HCT116 (cell line): ENCODE data around the gene SLC31A1. TPM values are rescaled to one million over a fixed set of nuclear protein-coding genes. Genes with fewer than 3 reads are reported as not detected.
"Not testable (repeated sequence)": the region's sequence is repeated elsewhere in the genome, so short reads cannot be mapped to it uniquely, and the experiment has no call there.

Experiments
- ATAC-seq: fragments of 200-7000 bp; cut with Tn5 transposase; 2 replicates; pipeline ENCODE4 v1.9.1; 2020; ENCODE audit warnings: mild to moderate bottlenecking, moderate library complexity
- BruUV-seq: library from RNA; stranded (reverse); fragments of 400-500 nt; replicated peaks from 2 replicates; lab custom pipeline; 2021; lab: Mats Ljungman, UMichigan
- CTCF ChIA-PET: fragments of 300-600 bp; sonication (Branson Sonifier 250); formaldehyde crosslinking; loops from one replicate; lab custom pipeline; 2021; ENCODE audit warnings: antibody characterized with exemption; lab: Charles Lee
- POLR2A ChIA-PET: fragments of 300-600, 350-600 bp; sonication (Branson Sonifier 250); formaldehyde crosslinking; loops from one replicate; lab custom pipeline; 2021; ENCODE audit warnings: antibody characterized with exemption; lab: Charles Lee
- RAD21 ChIA-PET, 2 experiments: fragments of 300-600 bp; sonication (Branson Sonifier 250); formaldehyde crosslinking; loops; one replicate each; lab custom pipeline; 2023; ENCODE audit warnings: low total read pairs in 2 of 2; ENCODE audit not compliant: uncharacterized antibody in 2 of 2, unreplicated experiment in 2 of 2, low non-redundant PET in 1 of 2; lab: Charles Lee
- DNase-seq: peaks from one replicate; pipeline ENCODE4 v3.0.0-alpha.2; 2010; ENCODE audit warnings: low read depth, low spot score
- H2AFZ ChIP-seq: fragments of 200-600 bp; shearing (Covaris generic), sonication (generic); 2 replicates; pipeline ENCODE4 v1.6.1; 2017; ENCODE audit warnings: low read depth, mixed run types, mixed read lengths, antibody characterized with exemption, low read length; ENCODE audit not compliant: poor library complexity, severe bottlenecking
- H3K27ac ChIP-seq: 2 replicates; pipeline ENCODE4 v1.5.1; 2012; ENCODE audit warnings: low read depth, low read length
- H3K27me3 ChIP-seq: fragments of 200-600 bp; sonication (generic); 2 replicates; pipeline ENCODE4 v1.6.1; 2016; ENCODE audit warnings: mixed run types, low read length, mixed read lengths; ENCODE audit not compliant: insufficient read depth
- H3K36me3 ChIP-seq, 2 experiments: fragments of 200-500 bp in 1 of 2; fragments of 200-600 bp in 1 of 2; sonication (Bioruptor generic) in 1 of 2; sonication (generic) in 1 of 2; 2 replicates each; pipeline versions ENCODE4 v1.5.1 to v1.6.1; 2014 to 2016; ENCODE audit warnings: low read length in 2 of 2, inconsistent platforms in 1 of 2, mixed read lengths in 1 of 2, mixed run types in 1 of 2; ENCODE audit not compliant: insufficient read depth in 2 of 2, control insufficient read depth in 1 of 2
- H3K4me1 ChIP-seq, 2 experiments: fragments of 200-600 bp in 1 of 2; sonication (generic) in 1 of 2; 2 replicates each; pipeline versions ENCODE4 v1.5.1 to v1.6.1; 2012 to 2017; ENCODE audit warnings: low read length in 2 of 2, inconsistent platforms in 1 of 2, mild to moderate bottlenecking in 1 of 2, mixed read lengths in 1 of 2, mixed run types in 1 of 2, moderate library complexity in 1 of 2; ENCODE audit not compliant: insufficient read depth in 2 of 2, control insufficient read depth in 1 of 2
- H3K4me2 ChIP-seq: fragments of 200-600 bp; sonication (generic); 2 replicates; pipeline ENCODE4 v1.6.1; 2017; ENCODE audit warnings: mixed run types, low read length, mixed read lengths
- H3K4me3 ChIP-seq, 2 experiments: fragments of 200-600 bp in 1 of 2; sonication (generic) in 1 of 2; replicated peaks in 1 of 2; 2 replicates each; pipeline ENCODE4 v1.5.1; 2011 to 2016; ENCODE audit warnings: low read length in 2 of 2, control low read depth in 1 of 2, low read depth in 1 of 2, mild to moderate bottlenecking in 1 of 2, mixed read lengths in 1 of 2, mixed run types in 1 of 2
- H3K79me2 ChIP-seq: fragments of 200-600 bp; sonication (generic); 2 replicates; pipeline ENCODE4 v1.6.1; 2017; ENCODE audit warnings: mild to moderate bottlenecking, mixed run types, low read length, moderate library complexity, mixed read lengths; ENCODE audit not compliant: insufficient read depth
- H3K9ac ChIP-seq: fragments of 200-600 bp; sonication (generic); 2 replicates; pipeline ENCODE4 v1.6.1; 2016; ENCODE audit warnings: low read length, mixed read lengths
- H3K9me2 ChIP-seq: fragments of 200-600 bp; sonication (generic), shearing (Covaris generic); 2 replicates; pipeline ENCODE4 v1.6.1; 2017; ENCODE audit warnings: mixed run types, mild to moderate bottlenecking, moderate library complexity; ENCODE audit not compliant: insufficient read depth
- H3K9me3 ChIP-seq, 2 experiments: fragments of 200-500 bp in 1 of 2; fragments of 200-600 bp in 1 of 2; sonication (Bioruptor generic) in 1 of 2; sonication (generic) in 1 of 2; 2 replicates each; pipeline ENCODE4 v1.6.1; 2014 to 2017; ENCODE audit warnings: low read length in 2 of 2, mixed read lengths in 2 of 2, inconsistent platforms in 1 of 2, low read depth in 1 of 2, mild to moderate bottlenecking in 1 of 2, mixed run types in 1 of 2, moderate library complexity in 1 of 2; ENCODE audit not compliant: control insufficient read depth in 1 of 2, insufficient read depth in 1 of 2
- H4K20me1 ChIP-seq: fragments of 200-600 bp; sonication (generic), shearing (Covaris generic); 2 replicates; pipeline ENCODE4 v1.6.1; 2017; ENCODE audit warnings: mixed run types, mild to moderate bottlenecking, moderate library complexity; ENCODE audit not compliant: insufficient read depth
- ATF3 ChIP-seq: IDR thresholded peaks from 2 replicates; pipeline ENCODE4 v1.6.1; 2012
- CBX3 ChIP-seq: IDR thresholded peaks from 2 replicates; pipeline ENCODE4 v1.6.1; 2012; ENCODE audit warnings: low read depth
- CEBPB ChIP-seq: IDR thresholded peaks from 2 replicates; pipeline ENCODE4 v1.6.1; 2012; ENCODE audit warnings: low read depth
- CTCF ChIP-seq, 3 experiments: fragments of 200-600 bp in 1 of 3; sonication (generic) in 1 of 3; IDR thresholded peaks in 2 of 3; conservative IDR thresholded peaks in 1 of 3; 2 replicates each; pipeline ENCODE4 v1.5.1; 2012 to 2017; ENCODE audit warnings: low read depth in 2 of 3, low read length in 2 of 3, antibody characterized with exemption in 1 of 3, borderline replicate concordance in 1 of 3, control low read depth in 1 of 3, mild to moderate bottlenecking in 1 of 3, mixed read lengths in 1 of 3, mixed run types in 1 of 3, moderate library complexity in 1 of 3; ENCODE audit not compliant: insufficient read depth in 1 of 3
- EGR1 ChIP-seq: IDR thresholded peaks from 2 replicates; pipeline ENCODE4 v1.6.1; 2012; ENCODE audit warnings: low read depth
- EZH2 ChIP-seq: fragments of 200-600 bp; sonication (generic); IDR thresholded peaks from 2 replicates; pipeline ENCODE4 v1.6.1; 2017; ENCODE audit warnings: antibody characterized with exemption, mixed run types
- EZH2phosphoT487 ChIP-seq: fragments of 200-600 bp; IDR thresholded peaks from 2 replicates; pipeline ENCODE4 v1.6.1; 2018; ENCODE audit warnings: antibody characterized with exemption, borderline replicate concordance
- JUND ChIP-seq: IDR thresholded peaks from 2 replicates; pipeline ENCODE4 v1.6.1; 2012
- MAX ChIP-seq: IDR thresholded peaks from 2 replicates; pipeline ENCODE4 v1.6.1; 2012
- RAD21 ChIP-seq: IDR thresholded peaks from 2 replicates; pipeline ENCODE4 v1.6.1; 2012; ENCODE audit warnings: low read depth, mild to moderate bottlenecking
- SIN3A ChIP-seq: IDR thresholded peaks from 2 replicates; pipeline ENCODE4 v1.6.1; 2012; ENCODE audit warnings: low read depth
- SP1 ChIP-seq: IDR thresholded peaks from 2 replicates; pipeline ENCODE4 v1.6.1; 2012; ENCODE audit warnings: low read depth
- TCF7L2 ChIP-seq: IDR thresholded peaks from 2 replicates; pipeline ENCODE4 v1.7.0; 2011; ENCODE audit warnings: borderline replicate concordance, inconsistent platforms; ENCODE audit not compliant: insufficient read depth, insufficient read length; ENCODE audit errors: extremely low read depth
- YY1 ChIP-seq: IDR thresholded peaks from 2 replicates; pipeline ENCODE4 v1.6.1; 2011; ENCODE audit warnings: low read length, low read depth, moderate library complexity, mild to moderate bottlenecking; ENCODE audit not compliant: insufficient replicate concordance; ENCODE audit errors: extremely low read depth
- ZBTB33 ChIP-seq: IDR thresholded peaks from 2 replicates; pipeline ENCODE4 v1.6.1; 2011; ENCODE audit warnings: mild to moderate bottlenecking, low read length, moderate library complexity; ENCODE audit not compliant: insufficient replicate concordance; ENCODE audit errors: extremely low read depth
- ZFX ChIP-seq: fragments of 450-650 bp; IDR thresholded peaks from 2 replicates; pipeline ENCODE4 v1.6.1; 2017
- intact Hi-C: fragments of 100-400 bp; cut with micrococcal nuclease; formaldehyde crosslinking; loops from 2 replicates; pipeline ENCODE4 v1.10.0; 2022
- total RNA-seq: library from RNA; stranded (reverse); gene quantifications from one replicate; pipeline ENCODE4 v1.2.1, GENCODE V29; 2021; ENCODE audit not compliant: unreplicated experiment

The SLC31A1 gene
- total RNA-seq, 1 experiment from 2014 or later = 24.4 TPM

GRCh38 chr9:113235701-113236255, 14.4 kb downstream of the SLC31A1 start:
- ATAC-seq, POLR2A ChIA-PET: not testable (repeated sequence)

GRCh38 chr9:113237026-113237425, 15.7 kb downstream of the SLC31A1 start:
- no TSS peak for BruUV-seq
- no peak overlapping the region for H3K4me2 ChIP-seq
- no peaks in the 10 kb centered on the region for H3K9me2 ChIP-seq
- H2AFZ ChIP-seq = no peak overlapping the region
- H3K4me1 ChIP-seq = peaks cover 0 to 8% of the 10 kb centered on the region in 2 experiments; a peak in 3 of 4 replicates
- ChIA-PET RAD21 (no interaction called here), POLR2A (no interaction called here), CTCF (no interaction called here)
- H3K9ac ChIP-seq = no peak overlapping the region
- no peaks in the 10 kb centered on the region for H3K9me3 ChIP-seq
- DNase-seq (no peak), ATAC-seq (no peak)
- no peaks in the 10 kb centered on the region for H3K36me3 ChIP-seq
- peaks cover 7% of the 10 kb centered on the region; the same call in 1 of the 2 replicates for H3K79me2 ChIP-seq
- no peak for TF ChIP-seq ZBTB33
- TF ChIP-seq ATF3 = no peak
- no peak for TF ChIP-seq SP1
- no peak for TF ChIP-seq RAD21
- no peak for TF ChIP-seq YY1
- no peak for TF ChIP-seq EZH2phosphoT487
- no peak for TF ChIP-seq CEBPB
- TF ChIP-seq MAX = no peak
- TF ChIP-seq TCF7L2 = no peak
- no peak for TF ChIP-seq EGR1
- TF ChIP-seq CTCF (IDR thresholded peaks at IDR 0.05 in 2 of 3, conservative IDR thresholded peaks at IDR 0.05 in 1 of 3; ENCODE audit: borderline replicate concordance in 1 of 3, insufficient read depth in 1 of 3, low read depth in 2 of 3, low read length in 2 of 3) = no peak
- TF ChIP-seq JUND = no peak
- TF ChIP-seq SIN3A = no peak
- TF ChIP-seq ZFX = no peak
- no peak for TF ChIP-seq CBX3
- TF ChIP-seq EZH2 = no peak
- H3K4me3 ChIP-seq = no peak overlapping the region
- H3K27me3 ChIP-seq = no peaks in the 10 kb centered on the region
- H3K27ac ChIP-seq = no peak overlapping the region
- intact Hi-C loops = no loop called here
- no peaks in the 10 kb centered on the region for H4K20me1 ChIP-seq

More at GRCh38 chr9:113235701-113236255, 14.4 kb downstream of the SLC31A1 start:
- H3K36me3 ChIP-seq, H3K9me3 ChIP-seq, H3K9me2 ChIP-seq, BruUV-seq, intact Hi-C loops, H3K4me3 ChIP-seq, DNase-seq, H3K4me2 ChIP-seq, CTCF ChIA-PET, H4K20me1 ChIP-seq, H3K9ac ChIP-seq, H3K4me1 ChIP-seq, RAD21 ChIA-PET, H2AFZ ChIP-seq, H3K27ac ChIP-seq, H3K27me3 ChIP-seq: not testable (repeated sequence)
- peaks cover 10% of the 10 kb centered on the region; the same call in 1 of the 2 replicates for H3K79me2 ChIP-seq
